H1 (cell line): ENCODE results near the gene ATP11A. TPM values are rescaled to one million over a fixed set of nuclear protein-coding genes. Genes with fewer than 3 reads are reported as not detected.

ENCODE experiments used
- CTCF ChIA-PET: fragments of 300-600 bp; sonication (Branson Sonifier 250); formaldehyde crosslinking; loops from one replicate; lab custom pipeline; 2021; ENCODE audit not compliant: partially characterized antibody; lab: Charles Lee
- POLR2A ChIA-PET: fragments of 300-600 bp; sonication (Branson Sonifier 250); formaldehyde crosslinking; loops from one replicate; lab custom pipeline; 2021; ENCODE audit warnings: inconsistent platforms; ENCODE audit not compliant: partially characterized antibody; lab: Charles Lee
- DNase-seq, 2 experiments: peaks; one replicate each; pipeline versions ENCODE4 v3.0.0 to v3.0.0-alpha.2; 2010 to 2022; ENCODE audit warnings: low spot score in 2 of 2, low read depth in 1 of 2, mixed read lengths in 1 of 2
- FAIRE-seq: peaks from 2 replicates; lab custom pipeline; 2011; peaks lifted over from hg19 to GRCh38; lab: Jason Lieb, UNC
- H2AFZ ChIP-seq: 2 replicates; pipeline ENCODE4 v1.8.1; 2012; ENCODE audit warnings: low read length, inconsistent platforms
- H2AK5ac ChIP-seq: 2 replicates; pipeline ENCODE4 v1.6.1; 2013; ENCODE audit warnings: low read depth, low read length
- H2BK120ac ChIP-seq: replicated peaks from 2 replicates; pipeline ENCODE3; 2013; ENCODE audit warnings: low read depth, low read length, inconsistent platforms
- H2BK12ac ChIP-seq: 2 replicates; pipeline ENCODE4 v1.6.1; 2013; ENCODE audit warnings: low read depth, low read length
- H2BK15ac ChIP-seq: 2 replicates; pipeline ENCODE4 v1.6.1; 2013; ENCODE audit warnings: low read length
- H2BK20ac ChIP-seq: 2 replicates; pipeline ENCODE4 v1.6.1; 2013; ENCODE audit warnings: low read length
- H2BK5ac ChIP-seq: 2 replicates; pipeline ENCODE4 v1.6.1; 2013; ENCODE audit warnings: low read depth, low read length
- H3K14ac ChIP-seq: 2 replicates; pipeline ENCODE4 v1.6.1; 2013; ENCODE audit warnings: inconsistent platforms; ENCODE audit not compliant: insufficient read length
- H3K18ac ChIP-seq: 2 replicates; pipeline ENCODE4 v1.6.1; 2013; ENCODE audit warnings: low read length; ENCODE audit errors: extremely low read depth
- H3K23ac ChIP-seq: 2 replicates; pipeline ENCODE4 v1.6.1; 2013; ENCODE audit warnings: inconsistent platforms; ENCODE audit not compliant: insufficient read length
- H3K23me2 ChIP-seq: 2 replicates; pipeline ENCODE4 v1.6.1; 2013; ENCODE audit warnings: low read depth, low read length
- H3K27ac ChIP-seq: 2 replicates; pipeline ENCODE4 v1.6.1; 2011; ENCODE audit warnings: low read depth, low read length, inconsistent platforms
- H3K27me3 ChIP-seq, 4 experiments: replicated peaks in 1 of 4; 1 replicate in 1 of 4; 2 replicates in 3 of 4; pipeline versions ENCODE4 v1.6.1 to v1.8.1; 2011 to 2013; ENCODE audit warnings: low read length in 3 of 4, mild to moderate bottlenecking in 3 of 4, inconsistent platforms in 2 of 4, mixed read lengths in 2 of 4, moderate library complexity in 1 of 4; ENCODE audit not compliant: control insufficient read depth in 3 of 4, insufficient read depth in 3 of 4; ENCODE audit errors: extremely low read depth in 1 of 4
- H3K36me3 ChIP-seq, 4 experiments: 2 replicates each; pipeline versions ENCODE4 v1.6.1 to v1.8.1; 2011 to 2013; ENCODE audit warnings: mild to moderate bottlenecking in 4 of 4, low read length in 3 of 4, moderate library complexity in 2 of 4, control low read depth in 1 of 4, inconsistent platforms in 1 of 4; ENCODE audit not compliant: insufficient read depth in 4 of 4, control insufficient read depth in 2 of 4
- H3K4ac ChIP-seq: replicated peaks from 2 replicates; pipeline ENCODE3; 2013; ENCODE audit warnings: low read length, low read depth, mixed read lengths, inconsistent platforms; ENCODE audit not compliant: insufficient read length
- H3K4me1 ChIP-seq, 4 experiments: replicated peaks in 1 of 4; 1 replicate in 1 of 4; 2 replicates in 3 of 4; pipeline versions ENCODE4 v1.6.1 to v1.8.1; 2011 to 2013; ENCODE audit warnings: low read length in 3 of 4, inconsistent platforms in 2 of 4, mixed read lengths in 1 of 4; ENCODE audit not compliant: insufficient read depth in 4 of 4, control insufficient read depth in 3 of 4
- H3K4me2 ChIP-seq, 2 experiments: 2 replicates each; pipeline versions ENCODE4 v1.6.1 to v1.8.1; 2011 to 2013; ENCODE audit warnings: low read depth in 2 of 2, low read length in 2 of 2, control low read depth in 1 of 2, inconsistent platforms in 1 of 2, mild to moderate bottlenecking in 1 of 2; ENCODE audit not compliant: insufficient read depth in 1 of 2
- H3K4me3 ChIP-seq, 4 experiments: fragments of 200-600, 300-600 bp in 1 of 4; sonication (generic), shearing (Covaris generic), sonication (Bioruptor Twin) in 1 of 4; 2 replicates each; pipeline versions ENCODE4 v1.5.1 to v1.8.1; 2011 to 2016; ENCODE audit warnings: low read length in 4 of 4, low read depth in 3 of 4, control low read depth in 2 of 4, inconsistent platforms in 2 of 4, mild to moderate bottlenecking in 2 of 4, mixed read lengths in 1 of 4, moderate library complexity in 1 of 4; ENCODE audit not compliant: insufficient read depth in 2 of 4; ENCODE audit errors: extremely low read depth in 1 of 4
- H3K56ac ChIP-seq: replicated peaks from 2 replicates; pipeline ENCODE3; 2013; ENCODE audit warnings: low read depth, mild to moderate bottlenecking, mixed read lengths, low read length, inconsistent platforms; ENCODE audit not compliant: insufficient read length
- H3K79me1 ChIP-seq: 2 replicates; pipeline ENCODE4 v1.6.1; 2013; ENCODE audit warnings: low read depth, low read length, control low read depth
- H3K79me2 ChIP-seq, 2 experiments: 2 replicates each; pipeline versions ENCODE4 v1.6.1 to v1.8.1; 2012 to 2013; ENCODE audit warnings: low read length in 2 of 2, mild to moderate bottlenecking in 2 of 2, inconsistent platforms in 1 of 2; ENCODE audit not compliant: insufficient read depth in 2 of 2, control insufficient read depth in 1 of 2
- H3K9ac ChIP-seq, 4 experiments: replicated peaks in 1 of 4; 1 replicate in 1 of 4; 2 replicates in 3 of 4; pipeline versions ENCODE4 v1.6.1 to v1.8.1; 2011 to 2013; ENCODE audit warnings: low read depth in 3 of 4, low read length in 3 of 4, control low read depth in 2 of 4, mild to moderate bottlenecking in 2 of 4, moderate library complexity in 2 of 4, inconsistent platforms in 1 of 4; ENCODE audit errors: extremely low read depth in 1 of 4
- H3K9me3 ChIP-seq, 2 experiments: 2 replicates each; pipeline versions ENCODE4 v1.6.1 to v1.8.1; 2012 to 2013; ENCODE audit warnings: mild to moderate bottlenecking in 2 of 2, moderate library complexity in 2 of 2, control low read depth in 1 of 2, inconsistent platforms in 1 of 2, low read depth in 1 of 2, low read length in 1 of 2, mixed read lengths in 1 of 2; ENCODE audit not compliant: insufficient read depth in 2 of 2
- H4K20me1 ChIP-seq, 2 experiments: replicated peaks in 1 of 2; 2 replicates each; pipeline versions ENCODE3 to v1.8.1; 2011 to 2013; ENCODE audit warnings: inconsistent platforms in 2 of 2, low read length in 2 of 2, mild to moderate bottlenecking in 1 of 2; ENCODE audit not compliant: insufficient read depth in 2 of 2, control insufficient read depth in 1 of 2
- H4K5ac ChIP-seq: 2 replicates; pipeline ENCODE4 v1.6.1; 2013; ENCODE audit warnings: low read length, low read depth, mixed read lengths, inconsistent platforms; ENCODE audit not compliant: insufficient read length
- H4K8ac ChIP-seq: 2 replicates; pipeline ENCODE4 v1.8.0; 2013; ENCODE audit warnings: mild to moderate bottlenecking, moderate library complexity, low read length, inconsistent platforms; ENCODE audit not compliant: insufficient read depth; ENCODE audit errors: extremely low read depth
- H4K91ac ChIP-seq: replicated peaks from 2 replicates; pipeline ENCODE3; 2013; ENCODE audit warnings: low read length, mixed read lengths, inconsistent platforms; ENCODE audit not compliant: insufficient read length
- CEBPB ChIP-seq: IDR thresholded peaks from 2 replicates; pipeline ENCODE4 v1.6.1; 2012; ENCODE audit warnings: low read depth, low read length
- CREB1 ChIP-seq: IDR thresholded peaks from 2 replicates; pipeline ENCODE4 v1.6.1; 2012; ENCODE audit warnings: inconsistent platforms
- CTBP2 ChIP-seq: IDR thresholded peaks from 2 replicates; pipeline ENCODE4 v1.7.0; 2011; ENCODE audit warnings: borderline replicate concordance, mild to moderate bottlenecking, moderate library complexity, mixed read lengths, low read length; ENCODE audit not compliant: insufficient read depth, insufficient read length
- E2F6 ChIP-seq: IDR thresholded peaks from 2 replicates; pipeline ENCODE4 v1.6.1; 2012; ENCODE audit warnings: inconsistent platforms
- FOSL1 ChIP-seq: IDR thresholded peaks from 2 replicates; pipeline ENCODE4 v1.6.1; 2011; ENCODE audit warnings: mild to moderate bottlenecking, low read depth, low read length, moderate library complexity; ENCODE audit not compliant: insufficient read depth
- GTF2F1 ChIP-seq: IDR thresholded peaks from 2 replicates; pipeline ENCODE4 v1.6.1; 2012; ENCODE audit warnings: low read depth, low read length, improper control_type of control experiment, borderline replicate concordance
- JUND ChIP-seq: IDR thresholded peaks from 2 replicates; pipeline ENCODE4 v1.6.1; 2011; ENCODE audit warnings: mild to moderate bottlenecking, improper control_type of control experiment, low read length
- POU5F1 ChIP-seq: IDR thresholded peaks from 2 replicates; pipeline ENCODE4 v1.6.1; 2011; ENCODE audit warnings: low read depth, mild to moderate bottlenecking, low read length, moderate library complexity
- RFX5 ChIP-seq: IDR thresholded peaks from 2 replicates; pipeline ENCODE4 v1.6.1; 2011; ENCODE audit warnings: low read depth, low read length, improper control_type of control experiment, borderline replicate concordance
- RNF2 ChIP-seq: fragments of 200-900, 300-1000 bp; sonication (generic); IDR thresholded peaks from 2 replicates; pipeline ENCODE4 v1.7.1; 2016; ENCODE audit warnings: borderline replicate concordance, low read depth, mild to moderate bottlenecking, antibody characterized with exemption, low read length; ENCODE audit not compliant: poor library complexity, severe bottlenecking; ENCODE audit errors: missing control alignments
- SIN3A ChIP-seq, 2 experiments: IDR thresholded peaks in 1 of 2; conservative IDR thresholded peaks in 1 of 2; 2 replicates each; pipeline ENCODE4 v1.6.1; 2011 to 2012; ENCODE audit warnings: low read length in 2 of 2, improper control_type of control experiment in 1 of 2, low read depth in 1 of 2, mild to moderate bottlenecking in 1 of 2
- TAF7 ChIP-seq: optimal IDR thresholded peaks from 2 replicates; pipeline ENCODE3; 2011; ENCODE audit warnings: low read depth, mild to moderate bottlenecking, inconsistent platforms, low read length, moderate library complexity, borderline replicate concordance
- ZNF274 ChIP-seq: IDR thresholded peaks from 2 replicates; pipeline ENCODE4 v1.7.0; 2012; ENCODE audit warnings: low read length, borderline replicate concordance; ENCODE audit errors: extremely low read depth
- WGBS, 2 experiments: shearing (Covaris generic) in 1 of 2; methylation state at CpG; one replicate each; pipeline versions ENCODE4 v1.1.6 to v1.1.7; 2013 to 2015; ENCODE audit warnings: low lambda C conversion rate in 2 of 2, mixed read lengths in 2 of 2, inconsistent platforms in 1 of 2, low coverage in 1 of 2, missing lambda C conversion rate in 1 of 2; ENCODE audit not compliant: insufficient replicate concordance in 2 of 2, insufficient coverage in 1 of 2, insufficient read length in 1 of 2; ENCODE audit errors: extremely low coverage in 1 of 2, missing lambda C conversion rate in 1 of 2; 5-methylcytosine and 5-hydroxymethylcytosine counted together
- polyA plus RNA-seq, 7 experiments: library from polyadenylated mRNA; depleted of rRNA in 3 of 7; stranded (reverse) in 5 of 7; unstranded in 2 of 7; fragments of >200 nt in 5 of 7; fragments of 200-250 nt in 2 of 7; gene quantifications; 1 replicate in 5 of 7; 2 replicates in 1 of 7; 4 replicates in 1 of 7; pipeline versions ENCODE4 v1.2.1 to v1.2.3, GENCODE V29; 2011 to 2013; ENCODE audit warnings: missing spikeins in 2 of 7, mixed read lengths in 2 of 7
- total RNA-seq: library from RNA; stranded (reverse); fragmentation: NEBNext Ultra II Directional; extraction: Animal tissue kit (Norgen Biotek cat#: 25700); gene quantifications from 2 replicates; pipeline ENCODE4 v1.2.1, GENCODE V29; 2021

The ATP11A gene
- total and polyA plus RNA-seq, 2 of the 8 experiments (the other 6 are each of a cell fraction or from before 2014, with no cell fraction given) = 28.8 to 72.9 TPM

GRCh38 chr13:112852392-112852791 lies 162.6 kb downstream of the ATP11A start:
- no peak overlapping the region for H3K9ac ChIP-seq
- no peak overlapping the region for H2AK5ac ChIP-seq
- no peaks in the 10 kb centered on the region for H3K9me3 ChIP-seq
- POLR2A ChIA-PET = no interaction called here
- no peak overlapping the region for H3K4me3 ChIP-seq
- no peak overlapping the region for H4K91ac ChIP-seq
- DNase-seq = no peak
- H3K23ac ChIP-seq = no peak overlapping the region
- no peaks in the 10 kb centered on the region for H3K4me1 ChIP-seq
- H3K56ac ChIP-seq = no peak overlapping the region
- FAIRE-seq = no peak
- H3K23me2 ChIP-seq = no peaks in the 10 kb centered on the region
- H2BK120ac ChIP-seq = no peak overlapping the region
- no peak overlapping the region for H2BK15ac ChIP-seq
- no peak overlapping the region for H2BK5ac ChIP-seq
- H3K4ac ChIP-seq = no peak overlapping the region
- CTCF ChIA-PET = interaction anchor here (1.4 kb wide), 1 partner anchor 212 kb away, joined by 3 read pairs; no protein-coding TSS in a partner anchor
- H3K4me2 ChIP-seq = no peak overlapping the region
- no peaks in the 10 kb centered on the region for H4K20me1 ChIP-seq
- no peaks in the 10 kb centered on the region for H3K79me1 ChIP-seq
- H3K18ac ChIP-seq = no peak overlapping the region
- no peak overlapping the region for H3K14ac ChIP-seq
- H3K79me2 ChIP-seq = no peaks in the 10 kb centered on the region
- no peaks in the 10 kb centered on the region for H3K27me3 ChIP-seq
- H2AFZ ChIP-seq = no peak overlapping the region
- no peak overlapping the region for H3K27ac ChIP-seq
- no peak overlapping the region for H2BK20ac ChIP-seq
- H2BK12ac ChIP-seq = no peak overlapping the region
- H4K8ac ChIP-seq = no peak overlapping the region
- H3K36me3 ChIP-seq = peaks cover 0 to 46% (median 27%) of the 10 kb centered on the region in 4 experiments; a peak in 5 of 8 replicates
- WGBS, 2 experiments = 94% methylated on average over 15 of the region's 15 CpGs; no CpG with 5 or more reads in 1 of the 2 experiments
- H4K5ac ChIP-seq = no peak overlapping the region
- TF ChIP-seq JUND = no peak
- TF ChIP-seq RNF2 = no peak
- no peak for TF ChIP-seq FOSL1
- TF ChIP-seq POU5F1 = no peak
- no peak for TF ChIP-seq ZNF274
- TF ChIP-seq CEBPB = no peak
- no peak for TF ChIP-seq GTF2F1
- no peak for TF ChIP-seq TAF7
- no peak for TF ChIP-seq CREB1
- no peak for TF ChIP-seq E2F6
- TF ChIP-seq CTBP2 = no peak
- TF ChIP-seq SIN3A (conservative IDR thresholded peaks at IDR 0.05 in 1 of 2, IDR thresholded peaks at IDR 0.05 in 1 of 2; ENCODE audit: low read depth in 1 of 2, low read length in 2 of 2) = no peak
- TF ChIP-seq RFX5 = no peak
